Astrocyte (in vitro differentiated cells and primary cell): ENCODE data around the gene ZNF683.
"Not testable (repeated sequence)": the region's sequence is repeated elsewhere in the genome, so short reads cannot be mapped to it uniquely, and the experiment has no call there.

ENCODE experiments used
- EZH2 ChIP-seq: IDR thresholded peaks from 2 replicates; pipeline ENCODE4 v1.6.1; 2012; ENCODE audit warnings: mild to moderate bottlenecking, low read length, inconsistent platforms; ENCODE audit not compliant: insufficient read depth
- TF ChIP-seq, protein P1 (sequence below): IDR thresholded peaks from 2 replicates; pipeline ENCODE4 v1.5.1; 2011; ENCODE audit warnings: low read depth, mild to moderate bottlenecking, inconsistent platforms, low read length, moderate library complexity; ENCODE audit not compliant: insufficient read depth

DNA sequence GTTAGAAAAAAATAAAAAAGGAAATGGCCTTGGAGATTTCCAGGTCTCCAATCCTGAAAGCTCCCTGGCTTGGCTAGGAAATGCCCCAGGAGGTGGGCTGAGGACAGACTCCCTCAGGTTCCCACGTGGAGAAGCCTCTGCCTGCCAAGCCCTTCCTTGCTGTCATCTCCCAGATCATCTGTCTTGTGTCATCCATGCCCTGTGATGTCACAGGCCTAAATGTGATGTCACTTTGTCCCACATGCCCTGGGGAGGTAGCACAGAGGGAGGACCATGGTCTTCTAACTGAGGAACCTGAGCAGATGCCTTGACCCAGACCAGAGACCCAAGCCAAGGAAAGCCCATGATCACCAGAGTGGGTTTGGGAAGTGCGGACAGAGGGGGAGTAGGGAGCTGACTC lies 1.8 kb upstream of the ZNF683 start:
- TF ChIP-seq, protein P1, sequence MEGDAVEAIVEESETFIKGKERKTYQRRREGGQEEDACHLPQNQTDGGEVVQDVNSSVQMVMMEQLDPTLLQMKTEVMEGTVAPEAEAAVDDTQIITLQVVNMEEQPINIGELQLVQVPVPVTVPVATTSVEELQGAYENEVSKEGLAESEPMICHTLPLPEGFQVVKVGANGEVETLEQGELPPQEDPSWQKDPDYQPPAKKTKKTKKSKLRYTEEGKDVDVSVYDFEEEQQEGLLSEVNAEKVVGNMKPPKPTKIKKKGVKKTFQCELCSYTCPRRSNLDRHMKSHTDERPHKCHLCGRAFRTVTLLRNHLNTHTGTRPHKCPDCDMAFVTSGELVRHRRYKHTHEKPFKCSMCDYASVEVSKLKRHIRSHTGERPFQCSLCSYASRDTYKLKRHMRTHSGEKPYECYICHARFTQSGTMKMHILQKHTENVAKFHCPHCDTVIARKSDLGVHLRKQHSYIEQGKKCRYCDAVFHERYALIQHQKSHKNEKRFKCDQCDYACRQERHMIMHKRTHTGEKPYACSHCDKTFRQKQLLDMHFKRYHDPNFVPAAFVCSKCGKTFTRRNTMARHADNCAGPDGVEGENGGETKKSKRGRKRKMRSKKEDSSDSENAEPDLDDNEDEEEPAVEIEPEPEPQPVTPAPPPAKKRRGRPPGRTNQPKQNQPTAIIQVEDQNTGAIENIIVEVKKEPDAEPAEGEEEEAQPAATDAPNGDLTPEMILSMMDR: not testable (repeated sequence)
- not testable (repeated sequence) for TF ChIP-seq EZH2
